AG10803 (cell line): Measurements from ENCODE around the gene GPAT2.
"Not testable (repeated sequence)": the region's sequence is repeated elsewhere in the genome, so short reads cannot be mapped to it uniquely, and the experiment has no call there.

Experiments
- DNase-seq: peaks from one replicate; pipeline ENCODE4 v3.0.0; 2010; ENCODE audit warnings: low read depth
- H3K4me3 ChIP-seq: 2 replicates; pipeline ENCODE4 v1.5.1; 2011; ENCODE audit warnings: mild to moderate bottlenecking, low read length, control low read depth
- TF ChIP-seq, protein P1 (sequence below): conservative IDR thresholded peaks from 2 replicates; pipeline ENCODE4 v1.5.1; 2011; ENCODE audit warnings: mild to moderate bottlenecking, low read length, control low read depth, inconsistent platforms

The GPAT2 gene

DNA sequence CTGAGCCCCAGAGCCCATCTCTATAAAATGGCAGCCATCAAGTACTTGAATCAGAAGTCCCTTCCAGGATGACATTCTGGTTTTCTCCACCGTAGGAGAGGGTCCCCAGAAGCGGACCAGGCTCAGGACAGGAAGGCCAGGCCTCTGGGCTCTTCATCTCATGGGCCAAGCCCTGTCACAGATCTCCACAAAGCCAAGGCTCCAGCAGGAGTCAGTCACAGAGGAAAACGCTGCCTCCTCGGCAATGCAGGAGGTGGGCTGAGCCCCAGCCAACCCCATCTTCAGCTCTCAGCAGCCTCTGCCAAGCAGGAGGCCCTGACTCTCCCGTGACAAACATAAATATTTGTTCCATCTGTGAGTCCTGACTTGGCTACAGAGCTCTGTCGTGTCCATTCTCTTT is 39.4 kb upstream of the GPAT2 start:
- no peak overlapping the region for H3K4me3 ChIP-seq
- no peak for DNase-seq
- TF ChIP-seq, protein P1, sequence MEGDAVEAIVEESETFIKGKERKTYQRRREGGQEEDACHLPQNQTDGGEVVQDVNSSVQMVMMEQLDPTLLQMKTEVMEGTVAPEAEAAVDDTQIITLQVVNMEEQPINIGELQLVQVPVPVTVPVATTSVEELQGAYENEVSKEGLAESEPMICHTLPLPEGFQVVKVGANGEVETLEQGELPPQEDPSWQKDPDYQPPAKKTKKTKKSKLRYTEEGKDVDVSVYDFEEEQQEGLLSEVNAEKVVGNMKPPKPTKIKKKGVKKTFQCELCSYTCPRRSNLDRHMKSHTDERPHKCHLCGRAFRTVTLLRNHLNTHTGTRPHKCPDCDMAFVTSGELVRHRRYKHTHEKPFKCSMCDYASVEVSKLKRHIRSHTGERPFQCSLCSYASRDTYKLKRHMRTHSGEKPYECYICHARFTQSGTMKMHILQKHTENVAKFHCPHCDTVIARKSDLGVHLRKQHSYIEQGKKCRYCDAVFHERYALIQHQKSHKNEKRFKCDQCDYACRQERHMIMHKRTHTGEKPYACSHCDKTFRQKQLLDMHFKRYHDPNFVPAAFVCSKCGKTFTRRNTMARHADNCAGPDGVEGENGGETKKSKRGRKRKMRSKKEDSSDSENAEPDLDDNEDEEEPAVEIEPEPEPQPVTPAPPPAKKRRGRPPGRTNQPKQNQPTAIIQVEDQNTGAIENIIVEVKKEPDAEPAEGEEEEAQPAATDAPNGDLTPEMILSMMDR, result no peak

DNA sequence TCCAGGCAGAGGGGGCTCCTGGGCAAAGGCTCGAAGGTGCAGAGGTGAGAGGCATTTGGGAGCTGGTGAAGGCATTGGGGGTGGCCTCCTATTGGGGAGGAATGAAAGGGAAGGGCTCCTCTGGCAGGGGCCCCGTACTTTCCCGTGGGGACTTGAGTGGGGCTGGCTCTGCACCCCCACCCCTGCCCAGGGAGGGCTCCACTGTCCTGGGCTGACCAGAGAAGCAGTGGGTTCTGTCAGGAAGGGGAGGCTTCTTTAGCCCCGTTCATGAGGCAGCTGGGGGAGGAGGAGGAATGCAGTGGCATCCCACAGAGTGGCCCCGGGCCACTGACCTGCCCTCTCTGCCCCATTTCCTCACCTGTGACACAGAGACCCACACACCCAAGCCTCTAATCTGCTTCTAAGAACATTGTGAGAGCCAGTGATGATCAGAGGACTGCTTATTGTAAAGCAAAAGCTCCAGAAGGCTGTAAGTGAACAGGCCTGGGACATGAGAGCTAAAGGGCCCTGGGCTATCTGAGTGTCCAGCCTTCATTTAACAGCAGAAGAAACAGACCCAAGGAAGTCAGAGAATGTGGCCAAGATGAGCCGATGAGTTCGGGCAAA is 38.6 kb upstream of the GPAT2 start:
- no peak overlapping the region for H3K4me3 ChIP-seq
- no peak for DNase-seq
- TF ChIP-seq, protein P1, result no peak

DNA sequence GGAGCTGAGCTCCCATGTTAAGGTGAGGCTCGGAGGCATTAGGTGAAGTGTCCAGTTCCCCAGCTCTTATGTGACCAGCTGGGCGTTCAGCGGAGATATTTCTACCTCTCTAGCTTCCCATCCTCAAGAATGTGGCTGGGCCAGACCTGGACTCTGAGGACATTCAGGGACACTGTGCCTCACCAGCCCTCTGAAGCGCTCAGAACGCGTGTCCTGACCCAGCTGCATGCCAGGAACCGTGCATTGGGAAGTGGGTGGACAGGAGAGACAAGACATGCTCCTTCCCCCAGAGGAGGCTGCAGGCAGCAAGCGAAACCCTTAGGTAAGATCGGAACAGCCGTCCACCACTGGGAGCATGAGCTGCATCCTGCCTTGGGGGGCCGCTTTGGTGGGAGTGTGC is 38.0 kb upstream of the GPAT2 start:
- no peak for DNase-seq
- TF ChIP-seq, protein P1, result no peak
- H3K4me3 ChIP-seq, result no peak overlapping the region

DNA sequence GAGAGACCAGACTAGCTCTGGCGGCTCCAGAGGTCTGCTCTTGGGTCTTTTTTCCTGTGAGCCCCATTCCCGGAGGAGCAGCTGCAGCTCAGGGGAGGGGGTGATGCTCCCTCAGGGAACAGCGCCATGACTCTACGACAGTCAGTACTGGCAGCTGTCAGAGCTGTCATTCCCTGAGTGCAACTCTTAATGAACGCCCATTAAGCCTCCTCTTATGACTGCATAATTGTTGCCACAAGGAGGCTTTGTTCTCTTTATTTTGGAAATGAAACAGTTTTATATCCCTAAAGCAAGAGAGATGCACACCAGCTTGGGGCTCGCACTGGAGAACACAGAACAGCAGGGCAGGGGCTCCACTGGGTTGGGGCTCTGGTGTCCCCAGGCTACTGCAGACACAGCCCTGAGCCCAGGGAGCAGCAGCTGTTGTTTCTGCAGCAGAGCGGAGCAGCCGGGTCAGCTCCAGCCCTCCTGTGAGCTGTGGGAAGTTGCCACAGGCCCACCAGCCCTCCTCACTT is 37.3 kb upstream of the GPAT2 start:
- DNase-seq, result not testable (repeated sequence)

DNA sequence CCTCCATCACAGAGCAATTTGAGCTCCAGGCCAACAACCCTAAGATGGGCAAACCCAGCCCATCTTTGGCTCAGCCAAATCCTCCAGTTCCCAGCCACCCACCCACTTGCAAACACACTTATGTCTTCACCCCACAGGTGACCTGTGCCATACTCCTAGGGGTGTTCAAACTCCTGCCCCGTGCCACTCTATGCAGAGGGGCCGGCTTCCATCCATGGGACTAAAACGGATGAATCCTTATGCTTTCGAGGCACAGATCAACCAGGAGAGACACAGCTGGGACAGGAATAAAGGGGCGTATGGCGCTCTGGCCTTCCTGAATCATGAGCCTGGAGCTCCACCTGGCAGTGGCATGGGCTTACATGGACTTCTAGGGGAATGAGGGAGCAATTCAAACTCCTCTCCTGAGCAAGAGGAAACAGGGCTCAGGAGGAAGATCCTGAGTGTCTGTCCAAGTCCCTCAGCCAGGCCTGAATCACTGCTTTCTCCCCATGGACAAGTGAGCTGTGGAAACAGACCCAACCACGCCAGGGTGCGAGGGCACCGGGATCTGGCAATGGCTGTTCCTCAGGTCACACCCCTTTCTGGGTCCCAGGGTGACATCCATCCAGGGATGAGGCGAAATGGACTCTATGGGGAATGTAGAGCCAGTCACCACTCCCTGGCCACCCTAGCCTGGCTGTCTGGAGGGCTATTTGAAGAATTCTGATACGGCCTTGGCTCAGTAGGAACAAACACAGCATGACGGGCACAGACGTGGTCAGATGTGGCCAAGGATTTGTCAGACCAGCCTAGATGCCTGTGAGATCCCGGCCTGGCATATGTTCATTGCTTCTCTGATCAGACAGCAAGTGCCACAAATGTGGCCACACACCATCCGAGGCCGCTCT is 36.6 kb upstream of the GPAT2 start:
- not testable (repeated sequence) for DNase-seq, H3K4me3 ChIP-seq

More for the DNA sequence above, 37.3 kb upstream of the GPAT2 start:
- H3K4me3 ChIP-seq, result not testable (repeated sequence)

DNA sequence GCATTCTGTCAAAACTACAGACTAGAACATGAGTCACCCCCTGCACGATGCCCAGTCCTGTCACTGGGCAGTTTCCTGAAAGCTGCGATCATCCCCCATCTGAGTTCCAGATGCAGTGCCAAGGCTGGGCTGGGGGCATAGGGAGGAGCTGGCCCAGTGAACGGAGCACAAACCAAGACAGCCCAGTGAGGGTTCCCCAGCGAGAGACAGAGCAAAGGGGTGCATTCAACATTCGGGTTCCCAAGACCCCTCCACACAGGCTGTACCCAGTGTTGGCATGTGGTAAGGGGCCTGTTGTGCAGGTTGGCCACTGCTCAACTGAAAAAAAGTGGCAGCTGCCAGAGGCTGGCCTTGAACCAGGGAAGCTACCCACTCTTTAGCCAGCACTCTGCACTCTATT is 35.6 kb upstream of the GPAT2 start:
- not testable (repeated sequence) for DNase-seq, H3K4me3 ChIP-seq

DNA sequence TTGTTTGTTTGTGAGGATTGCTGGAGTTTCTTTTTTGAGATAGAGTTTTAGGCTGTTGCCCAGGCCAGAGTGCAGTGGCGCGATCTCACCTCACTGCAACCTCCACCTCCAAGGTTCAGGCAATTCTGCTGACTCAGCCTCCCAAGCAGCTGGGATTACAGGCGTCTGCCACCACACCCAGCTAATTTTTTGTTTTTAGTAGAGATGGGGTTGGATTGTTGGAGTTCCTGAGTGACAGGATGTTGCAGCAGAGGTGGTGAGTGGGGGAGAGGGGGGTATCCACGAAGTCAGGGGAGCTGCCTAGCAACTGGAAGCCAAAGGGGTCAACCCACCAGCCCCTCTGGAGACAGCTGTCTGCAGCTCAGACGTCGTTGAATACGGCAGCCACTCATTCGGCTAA is 35.2 kb upstream of the GPAT2 start:
- not testable (repeated sequence) for DNase-seq, H3K4me3 ChIP-seq

DNA sequence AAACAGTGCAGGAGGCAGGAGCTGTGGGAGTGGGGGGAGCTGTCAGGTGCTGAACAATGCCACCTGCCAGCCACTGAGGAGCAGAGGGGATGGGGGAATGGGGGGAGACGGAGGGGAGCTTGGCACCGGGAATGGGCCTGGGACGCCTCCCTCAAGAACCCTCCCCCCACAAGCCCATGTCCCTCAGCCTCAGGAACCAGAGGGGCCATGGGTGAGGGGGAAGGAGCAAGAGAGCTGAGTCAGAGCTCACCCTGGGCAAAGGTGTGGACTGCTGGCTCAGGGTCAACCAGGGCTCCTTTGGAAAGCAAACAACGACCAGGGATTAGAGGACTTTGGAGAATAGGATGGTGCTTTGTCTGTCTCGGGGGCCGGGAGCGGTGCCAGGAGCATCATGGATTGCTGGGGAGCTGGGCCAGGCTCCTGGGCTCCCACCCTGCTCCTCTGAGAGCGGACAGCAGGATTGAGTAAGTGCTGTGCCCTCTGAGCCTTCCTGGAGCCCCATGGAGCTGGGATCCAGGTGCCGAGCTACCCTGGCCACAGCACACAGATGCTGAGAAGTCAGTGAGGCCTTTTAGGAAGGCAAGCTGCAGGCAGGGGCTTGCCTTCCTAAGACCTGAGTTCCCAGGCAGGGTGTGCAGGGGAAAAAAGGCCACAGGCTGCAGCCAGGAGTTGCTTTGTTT is 33.3 kb upstream of the GPAT2 start:
- DNase-seq, H3K4me3 ChIP-seq: not testable (repeated sequence)

DNA sequence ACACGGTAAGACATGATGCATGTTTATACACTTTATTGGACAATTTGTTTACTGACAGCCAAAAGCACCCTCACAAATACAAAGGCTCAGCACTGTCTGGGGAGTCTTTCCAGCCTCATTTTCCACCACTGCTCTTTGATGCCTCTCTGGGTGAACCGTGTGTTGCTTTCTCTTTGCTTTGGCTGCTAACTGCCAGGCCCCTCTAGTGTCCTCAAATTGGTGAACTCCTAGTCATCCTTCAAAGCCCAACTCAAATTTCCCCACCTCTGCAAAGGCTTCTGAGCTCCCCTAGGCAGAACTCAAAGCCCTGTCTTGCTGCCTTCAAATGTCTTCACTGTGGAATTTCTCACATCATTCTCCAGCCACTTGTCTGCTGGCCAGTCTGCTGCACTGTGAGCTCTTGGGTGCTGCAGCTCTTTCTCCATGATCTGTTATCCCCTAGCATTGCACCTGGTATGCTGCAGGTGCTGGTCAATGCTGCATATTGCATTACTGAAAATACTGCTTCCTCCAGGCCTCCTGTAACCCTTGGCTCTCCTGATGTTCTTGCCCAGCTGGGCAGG is 32.5 kb upstream of the GPAT2 start:
- not testable (repeated sequence) for DNase-seq, H3K4me3 ChIP-seq

DNA sequence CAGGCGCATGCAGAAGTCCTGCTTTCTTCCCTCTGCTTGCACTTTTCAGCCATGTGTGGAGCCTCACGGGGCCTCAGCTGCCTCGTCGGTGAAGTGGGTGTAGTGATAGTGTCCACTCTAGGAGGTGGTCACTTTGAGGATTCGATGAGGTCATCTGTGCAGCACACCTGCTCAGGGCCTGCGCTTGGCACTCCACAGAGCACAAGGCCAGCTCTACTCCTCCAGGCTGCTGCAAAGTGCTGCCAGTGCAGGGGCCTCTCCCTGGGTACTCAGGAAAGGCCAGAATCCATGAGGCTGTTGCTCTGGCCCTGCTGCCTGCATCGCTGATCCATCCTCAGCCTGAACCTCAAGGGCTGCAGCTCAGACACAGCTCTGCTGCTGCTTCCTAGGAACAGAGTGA is 31.8 kb upstream of the GPAT2 start:
- not testable (repeated sequence) for DNase-seq, H3K4me3 ChIP-seq

DNA sequence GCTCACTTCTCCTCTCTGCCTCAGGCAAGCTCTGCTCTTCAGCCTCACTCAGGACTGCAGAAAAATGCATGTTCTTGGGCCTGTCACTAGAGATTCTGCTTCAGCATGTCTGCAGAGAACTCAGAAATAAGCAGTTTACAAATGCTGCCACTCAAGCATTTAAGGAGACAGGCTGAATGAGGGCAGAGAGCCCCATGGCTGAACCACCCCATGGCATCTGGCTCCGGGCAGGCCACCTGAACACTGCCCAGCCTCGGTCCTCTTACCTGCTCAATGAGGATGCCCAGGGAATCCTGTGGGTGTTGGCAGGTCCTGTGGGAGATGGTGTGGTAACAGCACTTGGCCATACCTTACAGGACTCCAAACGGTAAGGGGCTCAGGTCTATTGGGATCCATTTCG is 31.2 kb upstream of the GPAT2 start:
- H3K4me3 ChIP-seq, DNase-seq: not testable (repeated sequence)
